ENCODE measurements around the gene IFNA4. TPM values are rescaled to one million over a fixed set of nuclear protein-coding genes. Genes with fewer than 3 reads are reported as not detected.
"Not testable (repeated sequence)": the region's sequence is repeated elsewhere in the genome, so short reads cannot be mapped to it uniquely, and the experiment has no call there.

IFNA4 gene
- total RNA-seq, 4 donors from 2014 or later = not detected

- H3K4me3 ChIP-seq (replicated peaks in 1 of 3); H3K9me3 ChIP-seq; H3K27me3 ChIP-seq; H3K4me1 ChIP-seq; intact Hi-C loops (cut with DNase I); H3K27ac ChIP-seq; DNase-seq; H3K36me3 ChIP-seq: not testable (repeated sequence)
- 56 to 57% methylated on average over 5 of the region's 5 CpGs for WGBS, 2 donors
- peak in 1 of 6 experiments; percentile 35 for TF ChIP-seq CTCF (IDR thresholded peaks at IDR 0.05)
These were observed 26.3 kb upstream of the IFNA4 start for GRCh38 chr9:21213411-21214326.

GRCh38 chr9:21212160-21212559, 24.8 kb upstream of the IFNA4 start:
- H3K27me3 ChIP-seq; H3K27ac ChIP-seq; intact Hi-C loops (cut with DNase I); DNase-seq; H3K4me3 ChIP-seq (replicated peaks in 1 of 3); H3K9me3 ChIP-seq; H3K36me3 ChIP-seq; H3K4me1 ChIP-seq: not testable (repeated sequence)
- WGBS, 2 donors = 73 to 88% methylated on average over 2 of the region's 2 CpGs

- 100% methylated on average over 1 to 2 of the region's 2 CpGs for WGBS, 2 donors
- H3K36me3 ChIP-seq; intact Hi-C loops (cut with DNase I); H3K4me1 ChIP-seq; H3K4me3 ChIP-seq (replicated peaks in 1 of 3); H3K27ac ChIP-seq; DNase-seq; H3K27me3 ChIP-seq; H3K9me3 ChIP-seq: not testable (repeated sequence)
These were observed 23.4 kb upstream of the IFNA4 start for GRCh38 chr9:21210782-21211181.

GRCh38 chr9:21210311-21210710, 22.9 kb upstream of the IFNA4 start:
- H3K36me3 ChIP-seq = no peaks in the 10 kb centered on the region
- intact Hi-C loops (cut with DNase I) = no loop called here
- DNase-seq = no peak
- H3K27me3 ChIP-seq = no peaks in the 10 kb centered on the region
- WGBS, 2 donors = 93 to 95% methylated on average over 6 of the region's 7 CpGs
- H3K9me3 ChIP-seq = no peaks in the 10 kb centered on the region
- H3K4me1 ChIP-seq = no peaks in the 10 kb centered on the region
- no peak overlapping the region for H3K27ac ChIP-seq
- TF ChIP-seq POLR2A (IDR thresholded peaks at IDR 0.05) (no peak), CTCF (IDR thresholded peaks at IDR 0.05) (no peak)
- H3K4me3 ChIP-seq (replicated peaks in 1 of 3) = no peak overlapping the region

GRCh38 chr9:21207043-21207442, 19.7 kb upstream of the IFNA4 start, which contains the start of gene IFNA10:
IFNA10 (minus strand) TSS chr9:21207143; CDS start chr9:21207097, 46 bp downstream.
- H3K27me3 ChIP-seq; H3K4me1 ChIP-seq; H3K9me3 ChIP-seq; H3K27ac ChIP-seq; H3K4me3 ChIP-seq (replicated peaks in 1 of 3); DNase-seq; intact Hi-C loops (cut with DNase I); H3K36me3 ChIP-seq: not testable (repeated sequence)
- 93 to 96% methylated on average over 3 of the region's 3 CpGs for WGBS, 2 donors

GRCh38 chr9:21205204-21205603, 17.8 kb upstream of the IFNA4 start:
- Histone ChIP-seq H3K27ac (no peak overlapping the region), H3K9me3 (no peaks in the 10 kb centered on the region), H3K4me3 (replicated peaks in 1 of 3) (no peak overlapping the region), H3K27me3 (no peaks in the 10 kb centered on the region), H3K4me1 (no peaks in the 10 kb centered on the region), H3K36me3 (no peaks in the 10 kb centered on the region)
- no peak for DNase-seq
- intact Hi-C loops (cut with DNase I) = no loop called here
- TF ChIP-seq CTCF (IDR thresholded peaks at IDR 0.05) (no peak), POLR2A (IDR thresholded peaks at IDR 0.05) (no peak)

- H3K27me3 ChIP-seq; H3K36me3 ChIP-seq; H3K4me3 ChIP-seq (replicated peaks in 1 of 3); DNase-seq; H3K4me1 ChIP-seq; H3K27ac ChIP-seq; H3K9me3 ChIP-seq; intact Hi-C loops (cut with DNase I): not testable (repeated sequence)
- WGBS, 2 donors = 77 to 80% methylated on average over 4 of the region's 4 CpGs
These were observed 14.7 kb upstream of the IFNA4 start, which contains the start of gene IFNA7 for GRCh38 chr9:21202105-21202504. IFNA7 (minus strand) TSS chr9:21202205; CDS start chr9:21202165, 40 bp downstream.

Measured in thyroid gland (tissue), 4 donors.